DMS114 treated with DMSO at 0.1 percent for 48 hours (cell line): ENCODE data around the gene SLC29A2.
A peak's percentile ranks its signal among the peaks of the same experiment; 100 is the strongest.

Experiments
- DNase-seq: peaks from one replicate; lab custom pipeline; 2025; ENCODE audit not compliant: unreplicated experiment; lab: John Stamatoyannopoulos, UW

The SLC29A2 gene, protein sequence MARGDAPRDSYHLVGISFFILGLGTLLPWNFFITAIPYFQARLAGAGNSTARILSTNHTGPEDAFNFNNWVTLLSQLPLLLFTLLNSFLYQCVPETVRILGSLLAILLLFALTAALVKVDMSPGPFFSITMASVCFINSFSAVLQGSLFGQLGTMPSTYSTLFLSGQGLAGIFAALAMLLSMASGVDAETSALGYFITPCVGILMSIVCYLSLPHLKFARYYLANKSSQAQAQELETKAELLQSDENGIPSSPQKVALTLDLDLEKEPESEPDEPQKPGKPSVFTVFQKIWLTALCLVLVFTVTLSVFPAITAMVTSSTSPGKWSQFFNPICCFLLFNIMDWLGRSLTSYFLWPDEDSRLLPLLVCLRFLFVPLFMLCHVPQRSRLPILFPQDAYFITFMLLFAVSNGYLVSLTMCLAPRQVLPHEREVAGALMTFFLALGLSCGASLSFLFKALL

DNA sequence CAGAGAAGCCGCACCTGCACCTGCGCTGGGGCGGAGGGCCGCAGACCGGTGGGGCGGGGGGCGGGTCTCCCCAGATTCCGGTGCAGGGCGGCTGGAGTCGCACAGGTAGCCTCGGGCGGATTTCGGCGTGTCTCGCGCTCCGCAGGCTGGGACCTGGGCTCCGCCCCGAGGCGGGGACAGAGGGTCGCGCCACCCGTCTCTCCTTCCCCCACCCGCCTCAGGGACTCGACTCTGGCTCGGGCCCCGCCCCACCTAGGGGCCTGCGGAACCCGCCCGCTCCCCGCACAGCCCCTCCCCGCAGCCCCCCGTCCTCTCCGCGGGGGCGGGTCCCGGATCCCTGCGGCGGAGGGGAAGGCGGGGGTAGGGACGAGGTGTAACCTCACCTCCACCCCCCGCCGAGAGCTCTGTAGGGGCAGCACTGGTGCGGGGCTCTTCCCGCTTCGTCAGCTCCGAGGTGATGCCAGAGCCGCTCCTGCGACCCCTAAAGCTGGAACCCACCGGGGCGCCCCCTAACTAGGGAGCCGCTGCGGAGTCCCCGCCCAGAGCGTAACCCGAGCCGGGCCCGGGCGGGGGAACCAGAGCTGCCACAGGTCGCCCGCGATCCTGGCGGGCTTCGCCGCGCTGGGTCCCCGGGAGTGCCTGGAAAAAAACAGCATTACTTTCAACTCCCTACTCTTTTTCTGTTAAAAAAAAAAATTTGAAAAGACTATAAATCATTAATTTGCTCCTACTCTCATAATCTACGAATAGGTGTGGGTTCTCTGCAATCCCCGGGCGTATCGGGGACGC lies at the start of gene SLC29A2:
SLC29A2 (minus strand) TSS at position 134 of the 789 bp plus-strand sequence. CDS start 169 bp downstream, outside the sequence.
- DNase-seq: peak; percentile 35

DNA sequence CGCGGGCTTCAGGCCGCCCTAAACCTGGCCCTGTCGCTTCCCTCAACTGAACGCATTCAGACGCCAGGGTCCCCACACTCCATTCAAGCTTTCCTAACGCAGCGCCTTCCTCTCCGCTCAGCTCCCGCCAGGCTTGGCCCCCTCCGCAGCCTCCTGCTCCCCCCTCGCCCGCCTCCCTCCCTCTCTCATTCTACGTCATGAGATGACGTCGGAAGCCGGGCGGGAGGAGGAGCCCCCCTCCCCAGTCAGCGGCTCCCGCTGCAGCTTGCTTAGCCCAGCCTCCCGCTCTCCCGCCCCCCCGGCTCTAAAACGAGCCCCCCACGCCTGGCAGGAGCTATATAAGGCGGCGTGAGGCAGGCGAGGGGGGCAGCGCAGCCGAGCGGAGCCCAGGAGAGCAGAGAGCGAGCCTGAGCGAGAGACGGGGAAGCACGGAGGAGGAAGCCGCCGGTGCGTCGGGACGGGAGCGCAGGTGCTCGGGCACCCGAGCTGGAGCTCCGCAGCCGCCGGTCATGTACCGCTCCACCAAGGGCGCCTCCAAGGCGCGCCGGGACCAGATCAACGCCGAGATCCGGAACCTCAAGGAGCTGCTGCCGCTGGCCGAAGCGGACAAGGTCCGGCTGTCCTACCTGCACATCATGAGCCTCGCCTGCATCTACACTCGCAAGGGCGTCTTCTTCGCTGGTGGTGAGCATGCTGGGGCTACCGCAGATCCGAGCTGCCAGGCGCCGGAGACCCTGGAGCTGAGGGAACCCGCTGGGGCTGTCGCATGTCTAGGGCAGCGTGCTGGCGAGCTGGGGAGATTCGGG lies 49.3 kb upstream of the SLC29A2 start, which contains the start of gene NPAS4:
NPAS4 (plus strand) TSS at position 365 of the 806 bp plus-strand sequence; CDS start at position 510, 145 bp downstream.
- peak; percentile 22 for DNase-seq

DNA sequence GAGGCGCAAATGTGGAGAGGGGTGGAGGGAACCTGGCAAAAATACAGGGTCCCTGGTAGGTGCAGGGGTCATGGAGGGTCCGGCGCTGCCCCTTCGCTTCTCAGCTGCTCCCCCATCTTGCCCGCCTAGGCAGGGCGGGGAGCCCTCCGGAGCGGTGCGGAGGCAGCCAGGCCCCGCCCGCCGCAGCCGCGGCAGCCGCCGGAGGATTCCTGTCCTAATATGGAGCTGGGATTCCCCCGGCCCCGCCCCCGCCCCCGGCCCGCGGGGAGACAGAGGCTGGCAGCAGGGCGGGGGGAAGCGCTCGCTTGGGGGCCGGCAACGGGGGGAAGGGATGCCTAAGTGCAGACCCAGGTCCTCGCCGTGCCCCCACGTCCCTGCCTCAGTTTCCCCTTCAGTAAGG lies 48.3 kb upstream of the SLC29A2 start:
- no peak for DNase-seq

DNA sequence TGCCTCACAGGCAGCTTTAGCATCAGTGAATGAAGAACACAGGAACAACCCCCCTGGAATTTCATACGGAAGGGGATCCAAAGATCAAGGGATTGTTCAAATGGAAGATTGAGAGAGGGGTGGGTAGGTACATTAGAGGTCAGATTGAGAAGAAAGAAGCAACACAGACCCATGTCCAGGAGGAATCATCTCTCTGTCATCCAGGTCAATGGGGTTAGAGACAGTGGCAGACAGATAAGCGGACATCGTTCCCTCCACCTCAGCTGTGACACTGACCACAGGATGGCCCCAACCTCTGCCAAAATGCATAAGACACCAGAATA lies 47.4 kb upstream of the SLC29A2 start:
- DNase-seq: no peak

DNA sequence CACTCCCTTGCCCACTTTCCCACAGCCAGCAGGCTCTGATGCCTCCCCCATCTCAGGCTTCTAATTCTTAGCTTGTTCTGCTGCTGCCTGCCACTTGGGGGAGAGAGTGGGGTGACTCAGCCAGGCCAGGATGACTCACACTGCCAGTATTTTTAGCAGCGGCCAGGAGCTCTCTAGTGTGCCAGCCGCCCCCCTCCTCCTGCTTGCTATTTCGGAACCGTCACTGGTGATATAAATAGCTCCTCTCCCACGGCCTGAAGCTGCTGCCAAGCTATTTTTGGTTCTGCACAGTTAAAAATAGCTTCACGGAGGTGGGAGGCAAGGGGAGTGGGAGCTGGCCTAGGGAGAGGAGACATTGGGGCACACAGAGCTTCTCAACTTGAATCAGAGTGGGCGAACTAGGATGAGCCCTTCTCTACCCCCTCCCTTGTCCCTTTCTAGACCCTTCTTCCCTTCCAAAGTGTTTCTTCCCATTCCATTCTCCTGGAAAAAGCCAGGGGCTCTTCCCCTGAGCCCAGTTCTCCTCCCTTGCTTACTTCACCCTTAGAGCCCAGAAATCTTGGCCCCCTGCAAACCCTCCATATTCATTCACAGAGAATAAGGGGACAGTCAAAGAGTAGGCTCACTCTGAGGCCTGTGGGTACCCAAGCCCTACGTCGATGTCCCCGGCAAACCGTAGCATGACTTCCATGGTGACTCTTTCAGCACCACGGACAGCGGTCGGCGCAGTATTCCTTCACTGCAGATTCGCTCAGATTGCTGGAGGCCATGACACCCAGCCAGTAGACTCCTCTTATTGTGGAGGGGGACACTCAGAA lies 46.8 kb upstream of the SLC29A2 start:
- DNase-seq: no peak

DNA sequence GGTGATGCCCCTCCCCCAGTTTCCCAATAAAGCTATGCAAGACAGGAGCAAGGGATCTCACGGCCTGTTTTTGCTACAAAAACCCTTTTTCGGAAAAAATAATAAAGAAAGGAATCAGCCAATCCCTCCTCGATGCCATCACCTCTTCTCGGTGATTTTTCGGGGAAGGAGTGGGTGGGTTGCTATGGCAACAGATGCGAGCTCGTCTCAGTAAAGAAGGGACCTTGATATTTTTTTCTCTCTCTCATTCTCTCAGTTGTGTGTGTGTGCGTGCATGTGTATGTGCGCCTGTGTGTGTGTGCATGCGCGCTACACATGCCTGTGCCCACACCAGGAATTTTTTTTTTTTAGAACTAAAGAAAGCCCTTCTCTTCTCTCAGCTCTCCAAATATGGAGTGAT lies 45.4 kb upstream of the SLC29A2 start:
- no peak for DNase-seq

DNA sequence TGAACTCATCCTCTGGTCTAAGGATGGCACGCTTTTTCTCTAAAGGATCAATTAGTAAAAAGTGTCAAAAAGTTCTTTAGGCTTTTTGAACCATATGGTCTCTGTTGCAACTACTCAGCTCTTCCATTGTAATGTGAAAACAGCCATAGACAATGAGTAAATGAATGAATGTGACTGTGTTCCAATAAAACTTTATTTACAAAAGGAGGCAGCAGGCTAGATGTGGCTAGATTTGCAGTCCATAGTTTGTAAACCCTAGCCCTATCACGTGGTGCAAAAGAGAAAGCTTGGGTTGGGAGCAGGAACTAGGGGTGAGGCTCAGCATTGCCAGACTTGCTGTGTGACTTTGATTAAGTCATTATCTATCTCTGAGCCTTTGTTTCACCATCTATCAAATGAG lies 43.9 kb upstream of the SLC29A2 start:
- no peak for DNase-seq

DNA sequence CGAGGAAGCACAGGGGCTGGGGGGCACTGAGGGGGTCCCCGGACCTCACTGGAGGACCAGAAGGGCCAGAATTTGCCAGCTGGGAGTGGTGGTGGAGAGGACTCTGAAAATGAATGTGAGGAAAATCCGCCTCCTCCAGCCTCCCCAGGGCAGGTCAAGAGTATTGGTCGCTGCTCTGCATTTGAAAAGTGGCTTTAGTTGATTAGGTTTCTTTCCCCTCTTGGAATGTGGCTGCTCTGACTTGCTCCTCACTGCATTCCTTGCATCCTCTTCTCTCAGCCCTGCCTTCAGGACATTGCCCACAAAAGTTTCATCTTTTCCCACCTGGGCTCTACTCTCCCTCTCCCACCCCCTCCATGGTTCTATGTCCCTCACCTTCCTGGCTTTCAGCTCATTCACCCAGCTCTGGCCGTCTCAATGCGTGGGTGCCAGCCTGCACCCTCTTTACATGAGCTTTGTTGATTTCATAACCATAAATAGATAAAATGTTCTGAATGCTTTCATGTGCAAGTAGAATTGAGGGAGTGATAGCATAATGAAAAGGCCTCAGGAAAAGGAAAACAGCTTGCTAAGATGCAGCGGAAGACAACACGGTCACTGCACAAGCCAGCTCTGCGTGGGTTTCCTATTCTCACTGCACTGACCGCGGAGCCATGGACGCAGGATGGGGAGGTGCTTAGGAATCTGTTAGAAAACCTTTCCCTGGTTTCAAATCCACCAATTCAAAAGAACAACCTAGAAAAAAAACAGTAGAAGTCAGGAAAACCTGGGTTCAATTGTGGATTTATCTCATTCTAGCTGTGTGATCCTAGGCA lies 42.8 kb upstream of the SLC29A2 start:
- no peak for DNase-seq

DNA sequence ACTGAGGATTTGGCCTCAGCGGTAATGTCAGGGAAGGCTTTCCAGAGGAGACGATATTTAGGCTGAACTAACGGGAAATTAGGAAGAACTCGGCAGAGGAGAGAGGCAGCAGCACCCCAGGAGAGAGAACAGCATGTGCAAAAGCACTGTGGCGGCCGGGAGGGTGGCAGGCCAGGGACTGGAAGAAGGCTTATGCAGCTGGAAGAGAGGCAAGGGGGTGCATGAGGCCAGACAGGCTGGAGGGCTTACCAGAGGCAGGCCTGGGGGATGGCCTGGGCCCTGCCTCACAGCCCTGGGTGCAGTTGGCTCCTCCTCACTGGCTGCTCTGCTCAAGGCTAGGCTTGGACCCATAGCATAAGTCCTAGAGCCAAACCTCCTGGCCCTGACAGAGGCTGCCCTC lies 41.6 kb upstream of the SLC29A2 start:
- DNase-seq: no peak

DNA sequence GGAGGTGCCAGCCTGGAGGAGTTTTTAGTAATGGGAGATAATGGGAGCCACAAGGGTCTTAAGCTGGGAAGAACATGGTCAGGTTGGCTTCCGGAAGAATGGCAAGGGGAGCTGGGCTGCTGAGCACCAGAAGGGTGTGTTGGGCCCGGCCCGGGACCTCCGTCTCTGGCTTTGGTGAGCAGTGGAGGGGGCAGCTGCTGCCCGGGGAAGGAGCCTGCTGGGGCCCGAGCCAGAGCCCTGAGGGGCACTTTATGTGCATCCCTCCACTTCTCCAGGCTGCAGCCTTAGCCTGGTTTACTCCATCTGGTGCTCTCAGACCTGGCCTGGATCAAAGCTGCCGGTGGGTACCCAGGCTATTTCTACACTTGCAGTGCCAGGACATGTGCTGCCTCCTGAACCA lies 40.5 kb upstream of the SLC29A2 start:
- no peak for DNase-seq

DNA sequence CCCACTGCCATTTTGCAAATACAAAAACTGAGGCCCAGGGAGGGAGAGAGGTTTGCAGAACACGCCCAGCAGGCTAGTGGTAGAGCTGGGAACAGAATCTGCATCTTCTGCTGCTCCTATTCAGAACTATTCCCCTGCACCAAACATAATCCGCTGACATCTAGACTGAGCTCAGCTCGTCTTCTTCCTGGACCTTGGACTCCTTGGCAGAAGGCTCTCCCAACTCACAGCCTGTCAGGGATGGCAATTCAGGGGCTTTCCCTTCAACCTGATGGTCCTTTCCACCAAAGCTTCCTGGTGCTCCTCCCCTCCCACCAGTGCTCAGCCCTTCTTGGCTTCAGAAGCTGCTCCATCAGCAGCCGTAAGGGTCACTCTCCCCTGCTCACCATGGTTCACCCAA lies 39.8 kb upstream of the SLC29A2 start:
- no peak for DNase-seq

DNA sequence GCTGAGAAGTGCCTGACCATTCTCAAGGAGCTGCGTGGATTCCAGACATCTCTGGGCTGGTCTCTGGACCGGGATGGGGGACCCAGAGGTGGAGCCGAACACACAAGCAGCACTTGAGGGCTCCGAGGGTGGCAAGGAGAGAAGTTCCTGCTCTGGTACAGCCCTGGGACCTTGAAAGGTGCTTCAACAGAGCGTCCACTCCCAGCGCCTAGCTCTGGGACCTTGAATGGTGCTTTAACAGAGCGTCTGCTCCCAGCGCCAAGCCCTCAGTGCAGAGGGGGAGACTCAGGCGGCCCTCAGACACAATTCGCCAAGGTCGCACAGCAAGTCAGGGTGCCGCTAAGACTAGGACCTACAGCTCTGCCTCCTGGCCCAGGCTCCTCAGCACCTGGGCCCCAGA lies 38.6 kb upstream of the SLC29A2 start:
- DNase-seq: no peak

DNA sequence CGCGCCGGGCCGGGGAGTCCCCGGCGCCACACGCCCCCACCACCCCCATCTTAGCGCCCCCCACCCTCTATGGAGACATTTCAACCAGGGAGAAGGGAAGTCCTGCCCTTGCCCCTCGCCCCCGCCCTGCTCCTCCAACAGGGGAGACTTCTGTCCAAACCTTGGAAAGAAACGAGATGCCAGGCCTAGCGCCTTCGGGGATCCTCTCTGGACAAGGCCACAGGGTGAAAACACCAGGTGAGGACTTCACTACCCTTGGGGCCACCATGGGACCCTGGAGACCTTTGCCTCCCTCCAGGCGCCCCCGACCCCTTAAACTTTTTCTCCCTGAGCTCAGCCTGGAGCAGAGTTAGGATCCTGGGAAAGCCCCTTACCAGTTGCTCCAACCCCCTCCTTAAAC lies 37.7 kb upstream of the SLC29A2 start:
- DNase-seq: no peak

DNA sequence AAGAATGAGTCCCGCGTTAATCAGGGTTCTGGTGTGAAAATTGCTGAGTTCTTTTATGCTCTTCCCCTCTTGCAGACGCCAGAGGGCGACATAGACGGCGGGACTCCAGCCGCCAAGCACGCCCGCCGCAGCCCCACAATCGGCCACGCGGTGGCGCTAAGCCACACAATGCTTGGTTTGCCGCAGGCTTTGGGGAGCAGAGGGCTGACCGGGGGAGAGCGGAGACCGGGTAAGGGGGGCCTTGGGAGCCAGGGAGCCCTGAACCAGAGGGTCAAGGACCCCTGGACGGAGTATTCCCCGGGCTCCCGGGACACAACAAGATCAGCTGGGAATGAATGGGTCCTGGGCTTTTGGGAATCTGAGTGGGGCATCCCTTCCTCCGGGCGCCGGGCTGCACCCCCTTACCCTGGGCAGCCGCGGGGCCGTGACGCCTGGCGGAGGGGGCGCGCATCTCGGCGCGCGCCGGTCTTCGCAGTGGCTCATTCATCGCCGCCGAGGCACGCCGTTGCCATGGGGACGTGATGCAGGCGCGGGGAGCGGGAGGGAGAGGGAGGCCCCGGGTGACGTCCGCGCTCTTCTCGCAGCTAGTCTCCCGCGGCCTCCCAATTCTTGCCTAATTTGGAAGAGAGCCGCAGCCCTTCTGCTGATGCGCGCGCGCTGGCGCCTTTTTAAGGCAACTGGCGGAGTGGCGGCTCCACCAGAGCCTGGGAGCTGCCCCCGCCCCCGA lies 37.1 kb upstream of the SLC29A2 start:
- DNase-seq: peak; percentile 78

DNA sequence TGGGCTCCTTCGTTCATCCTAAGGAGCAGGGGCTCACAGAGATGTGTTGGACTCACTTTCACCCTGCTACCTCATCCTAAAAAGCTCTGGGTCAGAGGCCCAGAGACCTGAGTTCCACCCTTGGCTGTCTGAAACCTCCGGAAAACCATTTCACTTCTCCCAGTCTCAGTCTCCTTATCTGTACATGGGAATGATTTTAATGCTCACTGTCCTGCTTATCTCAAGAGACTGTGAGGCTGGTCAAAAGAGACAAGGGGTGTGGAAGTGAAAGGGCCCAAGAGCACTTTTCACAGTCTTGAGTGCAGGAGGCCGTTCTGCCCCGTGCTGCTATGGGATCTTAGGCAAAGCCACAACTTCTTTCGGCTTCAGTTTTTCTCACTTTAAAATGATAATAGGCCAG lies 36.1 kb upstream of the SLC29A2 start:
- no peak for DNase-seq

DNA sequence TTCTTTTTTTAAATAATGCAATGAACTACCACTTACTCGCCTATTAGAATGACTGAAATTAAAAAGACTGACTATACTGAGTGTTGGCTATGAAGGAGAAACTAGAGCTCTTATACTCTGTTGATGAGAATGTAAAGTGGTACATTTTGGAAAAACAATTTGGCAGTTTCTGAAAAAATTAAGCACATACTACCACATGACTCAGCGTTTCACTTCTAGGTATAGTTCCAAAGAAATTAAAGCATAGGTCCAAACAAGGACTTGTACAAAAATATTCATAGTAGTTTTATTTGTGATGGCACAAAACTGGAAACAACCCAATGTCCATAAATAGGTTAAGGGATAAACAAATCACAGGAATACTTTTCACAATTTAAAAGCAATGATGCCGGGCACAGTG lies 22.4 kb upstream of the SLC29A2 start:
- DNase-seq: no peak

DNA sequence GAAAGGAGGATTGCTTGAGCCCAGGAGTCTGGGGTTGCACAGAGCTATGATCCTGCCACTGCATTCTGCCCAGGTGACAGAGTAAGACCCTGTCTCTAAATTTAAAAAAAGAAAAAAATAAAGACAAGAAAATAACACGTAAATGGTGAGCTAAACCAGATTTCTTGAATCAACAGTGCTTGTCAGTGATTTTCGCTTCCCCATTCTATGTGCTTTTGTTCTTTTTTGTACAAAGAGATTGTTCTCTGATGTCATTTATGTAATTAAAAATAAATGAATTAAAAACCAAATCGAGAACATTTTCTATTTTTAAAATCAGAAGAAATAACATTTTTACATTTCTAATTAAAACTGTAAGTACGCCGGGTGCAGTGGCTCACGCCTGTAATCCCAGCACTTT lies 19.8 kb upstream of the SLC29A2 start:
- DNase-seq: no peak

DNA sequence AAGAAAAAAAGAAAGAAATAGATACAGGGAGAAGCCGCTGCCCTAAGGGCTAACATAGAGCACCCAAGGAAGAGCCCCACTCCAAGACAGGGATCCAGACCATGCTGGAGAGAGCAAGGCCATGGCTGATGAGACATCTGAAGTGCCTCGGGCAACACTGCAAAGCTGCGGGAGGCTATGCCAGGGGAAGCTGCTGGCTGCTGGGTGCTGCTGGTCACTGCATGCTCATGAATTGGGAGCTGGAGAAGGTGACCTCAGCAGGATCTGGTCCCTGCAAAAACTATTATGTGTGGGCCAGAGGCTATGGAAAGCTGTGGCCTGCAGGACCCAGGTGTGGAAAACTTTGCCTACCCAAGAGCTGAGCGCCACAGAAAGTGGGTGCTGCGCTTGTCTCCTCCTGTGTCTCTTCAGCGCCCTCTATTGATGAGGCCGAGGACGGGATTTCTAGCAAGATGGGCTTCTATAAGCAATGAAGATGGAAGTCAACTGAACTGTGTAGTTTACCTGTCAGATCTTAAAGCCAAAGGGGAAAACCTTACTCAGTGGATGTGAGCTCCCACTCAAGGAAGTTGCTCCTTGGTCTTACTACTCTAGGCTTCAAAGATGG lies 17.3 kb upstream of the SLC29A2 start:
- DNase-seq: peak; percentile 26
